Erythroblast (primary cell): Measurements from ENCODE around the gene FAT2.

Source experiments
- DNase-seq, 2 experiments: peaks; one replicate each; lab custom pipeline; 2025; lab: John Stamatoyannopoulos, UW
- GATA1 ChIP-seq: IDR thresholded peaks from 2 replicates; pipeline ENCODE4 v1.6.1; 2011; ENCODE audit warnings: low read depth, mild to moderate bottlenecking, control low read depth, low read length, moderate library complexity
- POLR2A ChIP-seq: IDR thresholded peaks from 2 replicates; pipeline ENCODE4 v1.6.1; 2011; ENCODE audit warnings: mild to moderate bottlenecking, low read length

The FAT2 gene

DNA sequence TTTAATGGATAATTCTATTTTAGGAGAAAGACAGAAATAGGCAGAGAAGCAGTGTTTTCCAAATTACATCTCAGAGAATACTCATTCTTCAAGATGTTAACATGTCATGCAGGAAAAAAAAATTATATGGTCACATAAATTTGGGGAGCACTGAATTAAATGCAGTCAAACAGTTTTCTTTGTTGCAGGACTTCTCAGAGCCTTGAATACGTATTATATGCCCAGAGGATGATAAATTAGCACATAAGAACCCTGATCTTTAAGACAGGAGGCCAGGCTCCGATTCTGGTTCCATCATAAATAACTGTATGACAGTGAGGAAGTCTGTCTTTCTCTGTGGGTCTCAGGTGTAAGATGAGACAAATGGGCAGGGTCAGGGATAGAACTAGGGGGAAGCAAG, 41.4 kb downstream of the FAT2 start:
- TF ChIP-seq GATA1 (no peak), POLR2A (no peak)
- DNase-seq = no peak

- DNase-seq = no peak
- TF ChIP-seq POLR2A (no peak), GATA1 (no peak)
These were observed 43.8 kb downstream of the FAT2 start for GRCh38 chr5:151547364-151547763.

DNA sequence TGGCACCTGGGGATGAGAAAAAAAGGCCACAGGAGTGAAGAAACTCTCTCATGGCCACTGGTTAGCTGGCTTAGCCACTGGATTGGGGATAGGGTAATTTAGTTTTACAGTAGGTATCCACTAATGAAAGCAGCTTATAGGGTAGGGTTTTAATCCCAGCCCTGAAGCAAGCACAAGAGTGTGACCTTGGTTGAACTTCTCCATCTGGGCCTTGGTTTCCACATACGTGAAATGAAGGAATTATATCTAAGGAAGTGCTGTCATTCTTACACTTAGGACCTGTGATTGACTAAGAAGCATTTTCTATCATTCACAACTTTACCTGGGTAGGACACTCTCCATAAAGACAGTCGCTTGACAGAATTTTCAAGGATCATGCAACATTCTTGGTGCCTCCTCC, 49.6 kb downstream of the FAT2 start:
- no peak for DNase-seq
- no peak for TF ChIP-seq GATA1
- TF ChIP-seq POLR2A = no peak
